ENCODE results near the gene SRSF11.
"Not testable (repeated sequence)": the region's sequence is repeated elsewhere in the genome, so short reads cannot be mapped to it uniquely, and the experiment has no call there.

Gene SRSF11

GRCh38 chr1:70221238-70222121, at the start of gene SRSF11:
SRSF11 (plus strand) TSS chr1:70221380; CDS start chr1:70221637, 257 bp downstream.
- DNase-seq (ENCODE audit: low read depth in 2 of 2, low spot score in 1 of 2): peak; percentile 93 to 94

DNA sequence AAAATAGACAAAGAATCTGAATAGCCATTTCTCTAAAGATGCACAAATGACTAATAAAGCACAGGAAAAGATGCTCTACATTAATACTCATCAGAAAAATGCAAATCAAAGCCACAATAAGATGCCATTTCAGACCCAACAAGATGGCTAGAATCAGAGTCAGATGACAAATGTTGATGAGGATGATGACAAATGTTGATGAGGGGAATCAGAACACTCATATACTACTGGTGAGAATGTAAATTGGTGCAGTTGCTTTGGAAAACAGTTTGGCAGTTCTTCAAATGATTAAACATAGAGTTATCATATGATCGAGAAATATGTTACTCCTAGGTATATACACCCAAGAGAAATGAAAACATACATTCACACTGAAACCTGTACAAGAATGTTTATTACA, 49.7 kb upstream of the SRSF11 start:
- DNase-seq (ENCODE audit: low read depth in 2 of 2, low spot score in 1 of 2): no peak

- DNase-seq (ENCODE audit: low read depth in 2 of 2, low spot score in 1 of 2): not testable (repeated sequence)
Measured at GRCh38 chr1:70185181-70185580, 36.0 kb upstream of the SRSF11 start.

GRCh38 chr1:70188522-70188921, 32.7 kb upstream of the SRSF11 start:
- no peak for DNase-seq (ENCODE audit: low read depth in 2 of 2, low spot score in 1 of 2)

GRCh38 chr1:70190180-70190579, 31.0 kb upstream of the SRSF11 start:
- no peak for DNase-seq (ENCODE audit: low read depth in 2 of 2, low spot score in 1 of 2)

GRCh38 chr1:70192446-70192845, 28.7 kb upstream of the SRSF11 start:
- not testable (repeated sequence) for DNase-seq (ENCODE audit: low read depth in 2 of 2, low spot score in 1 of 2)

DNA sequence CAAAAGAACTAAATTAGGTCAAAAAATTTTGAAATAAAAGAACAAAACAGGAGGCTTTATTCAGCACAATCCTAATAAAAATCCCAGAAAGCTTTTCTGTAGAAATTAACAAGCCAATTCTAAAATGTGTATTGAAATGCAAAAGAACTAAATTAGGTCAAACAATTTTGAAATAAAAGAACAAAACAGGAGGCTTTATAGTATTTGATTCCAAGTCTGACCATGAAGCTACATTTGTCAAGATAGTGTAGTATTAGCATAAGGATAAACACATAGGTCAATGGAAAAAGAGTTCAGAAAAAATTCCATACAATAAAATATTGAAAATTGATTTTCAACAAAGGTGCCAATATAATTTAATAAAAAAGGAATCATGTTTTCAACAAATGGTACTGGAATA, 26.6 kb upstream of the SRSF11 start:
- DNase-seq (ENCODE audit: low read depth in 2 of 2, low spot score in 1 of 2): no peak

- no peak for DNase-seq (ENCODE audit: low read depth in 2 of 2, low spot score in 1 of 2)
Measured at GRCh38 chr1:70195342-70195741, 25.8 kb upstream of the SRSF11 start.

- DNase-seq (ENCODE audit: low read depth in 2 of 2, low spot score in 1 of 2): no peak
Measured at GRCh38 chr1:70196333-70196732, 24.8 kb upstream of the SRSF11 start.

GRCh38 chr1:70200065-70200464, 21.1 kb upstream of the SRSF11 start:
- no peak for DNase-seq (ENCODE audit: low read depth in 2 of 2, low spot score in 1 of 2)

- no peak for DNase-seq (ENCODE audit: low read depth in 2 of 2, low spot score in 1 of 2)
Measured at GRCh38 chr1:70202173-70202758, 18.9 kb upstream of the SRSF11 start.

DNA sequence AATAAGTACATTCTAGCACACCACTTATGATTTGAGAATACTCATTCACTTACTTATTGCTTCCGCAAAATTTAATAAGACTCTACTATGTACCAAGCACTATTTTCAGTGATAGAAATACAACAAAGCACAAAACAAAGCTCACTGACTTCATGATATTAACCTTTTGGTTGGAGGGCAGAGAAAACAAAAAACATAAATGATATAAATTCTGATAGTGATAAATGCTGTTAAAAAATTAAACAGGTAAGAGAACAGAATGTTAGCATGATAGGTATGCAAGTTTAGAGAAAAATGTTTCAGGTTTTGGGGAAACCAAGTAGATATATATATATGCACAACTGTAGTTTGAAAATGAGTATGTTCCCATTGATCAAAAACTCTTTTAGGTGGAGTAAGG, 17.0 kb upstream of the SRSF11 start:
- no peak for DNase-seq (ENCODE audit: low read depth in 2 of 2, low spot score in 1 of 2)

- DNase-seq (ENCODE audit: low read depth in 2 of 2, low spot score in 1 of 2): no peak
Measured at GRCh38 chr1:70204600-70204999, 16.6 kb upstream of the SRSF11 start.

DNA sequence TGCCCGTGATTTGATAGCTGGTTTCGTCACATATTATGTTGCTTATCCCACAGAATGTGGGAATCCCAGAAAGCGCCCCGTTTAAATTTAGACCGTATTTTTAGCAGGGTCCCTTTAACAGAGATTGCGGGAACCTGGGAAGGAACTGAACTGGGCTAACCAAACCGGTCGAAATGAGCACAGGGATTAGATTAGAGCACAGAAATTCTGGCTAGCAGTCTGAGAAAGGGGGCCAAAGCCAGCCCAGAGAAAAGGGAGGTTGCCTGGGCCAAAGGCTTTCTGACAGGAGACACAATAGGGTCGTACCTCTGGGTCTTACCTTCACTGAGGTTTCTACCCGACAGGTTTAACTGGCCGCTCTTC, 16.1 kb upstream of the SRSF11 start:
- no peak for DNase-seq (ENCODE audit: low read depth in 2 of 2, low spot score in 1 of 2)

- DNase-seq (ENCODE audit: low read depth in 2 of 2, low spot score in 1 of 2): peak; percentile 87 to 93
Measured at GRCh38 chr1:70205434-70206118, 15.6 kb upstream of the SRSF11 start, which contains the start of gene LRRC40. LRRC40 (minus strand) TSS chr1:70205579; CDS start chr1:70205540, 39 bp downstream.

DNA sequence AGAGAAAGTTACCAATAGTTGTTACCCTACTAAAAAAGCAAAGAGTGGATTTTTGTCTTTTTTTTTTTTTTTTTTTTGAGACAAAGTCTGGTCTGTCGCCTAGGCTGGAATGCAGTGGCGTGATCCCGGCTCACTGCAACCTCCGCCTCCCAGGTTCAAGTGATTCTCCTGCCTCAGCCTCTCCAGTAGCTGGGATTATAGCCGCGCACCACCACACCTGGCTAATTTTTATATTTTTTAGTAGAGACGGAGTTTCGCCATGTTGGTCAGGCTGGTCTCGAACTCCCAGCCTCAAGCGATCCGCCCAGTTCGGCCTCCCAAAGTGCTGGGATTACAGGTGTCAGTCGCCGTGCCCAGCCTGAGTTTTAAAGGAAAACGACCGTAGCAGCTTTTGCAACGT, 14.3 kb upstream of the SRSF11 start:
- DNase-seq (ENCODE audit: low read depth in 2 of 2, low spot score in 1 of 2): not testable (repeated sequence)

GRCh38 chr1:70207492-70207891, 13.7 kb upstream of the SRSF11 start:
- DNase-seq (ENCODE audit: low read depth in 2 of 2, low spot score in 1 of 2): no peak

GRCh38 chr1:70208292-70208691, 12.9 kb upstream of the SRSF11 start:
- no peak for DNase-seq (ENCODE audit: low read depth in 2 of 2, low spot score in 1 of 2)

DNA sequence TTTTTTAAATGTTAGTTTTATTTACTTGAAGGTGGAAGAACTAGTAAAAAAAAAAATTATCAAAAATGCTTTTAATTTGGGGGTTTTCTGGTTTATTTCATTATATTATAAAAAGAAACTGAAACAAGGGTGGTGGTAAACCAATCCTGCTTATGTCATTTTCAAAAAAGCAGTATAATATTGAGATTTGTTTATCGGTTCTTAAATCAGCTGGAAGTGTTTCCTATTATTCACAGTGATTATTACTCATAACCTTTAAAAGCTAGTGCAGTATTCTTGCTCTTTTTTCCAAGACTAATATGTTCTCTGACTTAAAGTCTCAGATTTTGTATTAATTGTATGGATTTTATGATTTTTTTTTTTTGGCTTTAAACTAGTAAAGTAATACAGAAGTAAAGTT, 10.4 kb upstream of the SRSF11 start:
- no peak for DNase-seq (ENCODE audit: low read depth in 2 of 2, low spot score in 1 of 2)

DNA sequence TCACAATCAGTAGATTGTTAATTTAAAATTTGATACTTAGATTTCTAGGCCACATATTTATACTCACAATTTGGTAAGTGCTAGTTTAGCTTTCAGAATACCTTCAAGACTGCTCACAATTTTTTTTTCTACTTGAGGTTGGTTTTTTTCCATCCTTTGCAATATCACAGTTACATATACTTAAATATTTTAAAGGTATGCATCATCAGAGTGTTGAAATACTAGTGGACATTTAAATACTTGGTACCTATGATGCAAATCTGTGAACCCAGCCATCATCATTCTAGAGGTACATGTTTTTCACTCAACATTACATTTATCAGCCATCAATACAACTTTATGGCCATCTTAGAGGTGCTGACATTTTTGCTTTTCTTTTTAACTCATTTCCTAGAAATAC, 9.6 kb upstream of the SRSF11 start:
- DNase-seq (ENCODE audit: low read depth in 2 of 2, low spot score in 1 of 2): no peak

- DNase-seq (ENCODE audit: low read depth in 2 of 2, low spot score in 1 of 2): no peak
Measured at GRCh38 chr1:70220015-70220414, 1.2 kb upstream of the SRSF11 start.
